ENCODE data around the gene BMAL1.

The BMAL1 gene

GRCh38 chr11:13290221-13290980 lies 12.8 kb downstream of the BMAL1 start:
- Histone ChIP-seq H3K4me3 (ENCODE audit: low read depth in 1 of 2, low read length in 2 of 2) (no peak overlapping the region), H3K9ac (ENCODE audit: low read depth in 1 of 2, low read length in 2 of 2) (no peak overlapping the region), H3K27me3 (ENCODE audit: control insufficient read depth in 1 of 2, insufficient read depth in 2 of 2, low read length in 2 of 2) (no peaks in the 10 kb centered on the region), H3K36me3 (ENCODE audit: control insufficient read depth in 1 of 2, insufficient read depth in 2 of 2, low read length in 2 of 2) (no peaks in the 10 kb centered on the region), H3K27ac (ENCODE audit: low read depth, low read length) (no peak overlapping the region), H3K4me1 (ENCODE audit: control insufficient read depth in 1 of 2, insufficient read depth in 2 of 2, low read length in 2 of 2) (peaks cover 9 to 27% of the 10 kb centered on the region in 2 donors), H3K9me3 (ENCODE audit: control insufficient read depth in 1 of 2, low read length in 2 of 2) (no peaks in the 10 kb centered on the region)

- Histone ChIP-seq H3K9me3 (ENCODE audit: control insufficient read depth in 1 of 2, low read length in 2 of 2) (no peaks in the 10 kb centered on the region), H3K9ac (ENCODE audit: low read depth in 1 of 2, low read length in 2 of 2) (no peak overlapping the region), H3K4me1 (ENCODE audit: control insufficient read depth in 1 of 2, insufficient read depth in 2 of 2, low read length in 2 of 2) (peaks cover 9 to 21% of the 10 kb centered on the region in 2 donors), H3K4me3 (ENCODE audit: low read depth in 1 of 2, low read length in 2 of 2) (no peak overlapping the region), H3K27ac (ENCODE audit: low read depth, low read length) (no peak overlapping the region), H3K27me3 (ENCODE audit: control insufficient read depth in 1 of 2, insufficient read depth in 2 of 2, low read length in 2 of 2) (no peaks in the 10 kb centered on the region), H3K36me3 (ENCODE audit: control insufficient read depth in 1 of 2, insufficient read depth in 2 of 2, low read length in 2 of 2) (no peaks in the 10 kb centered on the region)
These were observed 13.8 kb downstream of the BMAL1 start for GRCh38 chr11:13291361-13291760.

GRCh38 chr11:13291800-13292199 lies 14.2 kb downstream of the BMAL1 start:
- Histone ChIP-seq H3K9me3 (ENCODE audit: control insufficient read depth in 1 of 2, low read length in 2 of 2) (no peaks in the 10 kb centered on the region), H3K27ac (ENCODE audit: low read depth, low read length) (no peak overlapping the region), H3K4me3 (ENCODE audit: low read depth in 1 of 2, low read length in 2 of 2) (no peak overlapping the region), H3K4me1 (ENCODE audit: control insufficient read depth in 1 of 2, insufficient read depth in 2 of 2, low read length in 2 of 2) (peaks cover 5 to 17% of the 10 kb centered on the region in 2 donors), H3K27me3 (ENCODE audit: control insufficient read depth in 1 of 2, insufficient read depth in 2 of 2, low read length in 2 of 2) (no peaks in the 10 kb centered on the region), H3K9ac (ENCODE audit: low read depth in 1 of 2, low read length in 2 of 2) (no peak overlapping the region), H3K36me3 (ENCODE audit: control insufficient read depth in 1 of 2, insufficient read depth in 2 of 2, low read length in 2 of 2) (no peaks in the 10 kb centered on the region)

GRCh38 chr11:13292970-13293369 lies 15.4 kb downstream of the BMAL1 start:
- no peak overlapping the region for H3K27ac ChIP-seq (ENCODE audit: low read depth, low read length)
- H3K27me3 ChIP-seq (ENCODE audit: control insufficient read depth in 1 of 2, insufficient read depth in 2 of 2, low read length in 2 of 2): no peaks in the 10 kb centered on the region
- H3K4me3 ChIP-seq (ENCODE audit: low read depth in 1 of 2, low read length in 2 of 2): no peak overlapping the region
- no peak overlapping the region for H3K9ac ChIP-seq (ENCODE audit: low read depth in 1 of 2, low read length in 2 of 2)
- H3K36me3 ChIP-seq (ENCODE audit: control insufficient read depth in 1 of 2, insufficient read depth in 2 of 2, low read length in 2 of 2): no peaks in the 10 kb centered on the region
- no peaks in the 10 kb centered on the region for H3K9me3 ChIP-seq (ENCODE audit: control insufficient read depth in 1 of 2, low read length in 2 of 2)
- peaks cover 8 to 21% of the 10 kb centered on the region in 2 donors for H3K4me1 ChIP-seq (ENCODE audit: control insufficient read depth in 1 of 2, insufficient read depth in 2 of 2, low read length in 2 of 2)

GRCh38 chr11:13294178-13294577 lies 16.6 kb downstream of the BMAL1 start:
- no peaks in the 10 kb centered on the region for H3K27me3 ChIP-seq (ENCODE audit: control insufficient read depth in 1 of 2, insufficient read depth in 2 of 2, low read length in 2 of 2)
- no peaks in the 10 kb centered on the region for H3K36me3 ChIP-seq (ENCODE audit: control insufficient read depth in 1 of 2, insufficient read depth in 2 of 2, low read length in 2 of 2)
- H3K9ac ChIP-seq (ENCODE audit: low read depth in 1 of 2, low read length in 2 of 2): no peak overlapping the region
- H3K4me1 ChIP-seq (ENCODE audit: control insufficient read depth in 1 of 2, insufficient read depth in 2 of 2, low read length in 2 of 2): peaks cover 11 to 16% of the 10 kb centered on the region in 2 donors
- no peaks in the 10 kb centered on the region for H3K9me3 ChIP-seq (ENCODE audit: control insufficient read depth in 1 of 2, low read length in 2 of 2)
- H3K4me3 ChIP-seq (ENCODE audit: low read depth in 1 of 2, low read length in 2 of 2): no peak overlapping the region
- H3K27ac ChIP-seq (ENCODE audit: low read depth, low read length): no peak overlapping the region

GRCh38 chr11:13294771-13295579 lies 17.4 kb downstream of the BMAL1 start:
- Histone ChIP-seq H3K27me3 (ENCODE audit: control insufficient read depth in 1 of 2, insufficient read depth in 2 of 2, low read length in 2 of 2) (no peaks in the 10 kb centered on the region), H3K9me3 (ENCODE audit: control insufficient read depth in 1 of 2, low read length in 2 of 2) (no peaks in the 10 kb centered on the region), H3K36me3 (ENCODE audit: control insufficient read depth in 1 of 2, insufficient read depth in 2 of 2, low read length in 2 of 2) (no peaks in the 10 kb centered on the region), H3K4me1 (ENCODE audit: control insufficient read depth in 1 of 2, insufficient read depth in 2 of 2, low read length in 2 of 2) (peaks cover 11 to 16% of the 10 kb centered on the region in 2 donors), H3K4me3 (ENCODE audit: low read depth in 1 of 2, low read length in 2 of 2) (no peak overlapping the region), H3K9ac (ENCODE audit: low read depth in 1 of 2, low read length in 2 of 2) (no peak overlapping the region), H3K27ac (ENCODE audit: low read depth, low read length) (no peak overlapping the region)

GRCh38 chr11:13297308-13297916 lies 19.8 kb downstream of the BMAL1 start:
- Histone ChIP-seq H3K9me3 (ENCODE audit: control insufficient read depth in 1 of 2, low read length in 2 of 2) (no peaks in the 10 kb centered on the region), H3K36me3 (ENCODE audit: control insufficient read depth in 1 of 2, insufficient read depth in 2 of 2, low read length in 2 of 2) (no peaks in the 10 kb centered on the region), H3K27me3 (ENCODE audit: control insufficient read depth in 1 of 2, insufficient read depth in 2 of 2, low read length in 2 of 2) (no peaks in the 10 kb centered on the region), H3K4me3 (ENCODE audit: low read depth in 1 of 2, low read length in 2 of 2) (no peak overlapping the region), H3K9ac (ENCODE audit: low read depth in 1 of 2, low read length in 2 of 2) (no peak overlapping the region), H3K27ac (ENCODE audit: low read depth, low read length) (no peak overlapping the region), H3K4me1 (ENCODE audit: control insufficient read depth in 1 of 2, insufficient read depth in 2 of 2, low read length in 2 of 2) (peaks cover 11 to 16% of the 10 kb centered on the region in 2 donors)

GRCh38 chr11:13297917-13298356 lies 20.3 kb downstream of the BMAL1 start:
- Histone ChIP-seq H3K36me3 (ENCODE audit: control insufficient read depth in 1 of 2, insufficient read depth in 2 of 2, low read length in 2 of 2) (no peaks in the 10 kb centered on the region), H3K27me3 (ENCODE audit: control insufficient read depth in 1 of 2, insufficient read depth in 2 of 2, low read length in 2 of 2) (no peaks in the 10 kb centered on the region), H3K4me1 (ENCODE audit: control insufficient read depth in 1 of 2, insufficient read depth in 2 of 2, low read length in 2 of 2) (peaks cover 11 to 16% of the 10 kb centered on the region in 2 donors), H3K4me3 (ENCODE audit: low read depth in 1 of 2, low read length in 2 of 2) (no peak overlapping the region), H3K9ac (ENCODE audit: low read depth in 1 of 2, low read length in 2 of 2) (no peak overlapping the region), H3K9me3 (ENCODE audit: control insufficient read depth in 1 of 2, low read length in 2 of 2) (no peaks in the 10 kb centered on the region), H3K27ac (ENCODE audit: low read depth, low read length) (no peak overlapping the region)

- H3K4me3 ChIP-seq (ENCODE audit: low read depth in 1 of 2, low read length in 2 of 2): no peak overlapping the region
- H3K9ac ChIP-seq (ENCODE audit: low read depth in 1 of 2, low read length in 2 of 2): no peak overlapping the region
- no peaks in the 10 kb centered on the region for H3K36me3 ChIP-seq (ENCODE audit: control insufficient read depth in 1 of 2, insufficient read depth in 2 of 2, low read length in 2 of 2)
- no peak overlapping the region for H3K27ac ChIP-seq (ENCODE audit: low read depth, low read length)
- H3K4me1 ChIP-seq (ENCODE audit: control insufficient read depth in 1 of 2, insufficient read depth in 2 of 2, low read length in 2 of 2): peaks cover 11 to 16% of the 10 kb centered on the region in 2 donors
- H3K9me3 ChIP-seq (ENCODE audit: control insufficient read depth in 1 of 2, low read length in 2 of 2): no peaks in the 10 kb centered on the region
- no peaks in the 10 kb centered on the region for H3K27me3 ChIP-seq (ENCODE audit: control insufficient read depth in 1 of 2, insufficient read depth in 2 of 2, low read length in 2 of 2)
These were observed 21.2 kb downstream of the BMAL1 start for GRCh38 chr11:13298765-13299164.

GRCh38 chr11:13301522-13301921 lies 23.9 kb downstream of the BMAL1 start:
- H3K9me3 ChIP-seq (ENCODE audit: control insufficient read depth in 1 of 2, low read length in 2 of 2): no peaks in the 10 kb centered on the region
- H3K36me3 ChIP-seq (ENCODE audit: control insufficient read depth in 1 of 2, insufficient read depth in 2 of 2, low read length in 2 of 2): no peaks in the 10 kb centered on the region
- H3K9ac ChIP-seq (ENCODE audit: low read depth in 1 of 2, low read length in 2 of 2): no peak overlapping the region
- no peaks in the 10 kb centered on the region for H3K27me3 ChIP-seq (ENCODE audit: control insufficient read depth in 1 of 2, insufficient read depth in 2 of 2, low read length in 2 of 2)
- no peak overlapping the region for H3K27ac ChIP-seq (ENCODE audit: low read depth, low read length)
- H3K4me1 ChIP-seq (ENCODE audit: control insufficient read depth in 1 of 2, insufficient read depth in 2 of 2, low read length in 2 of 2): peaks cover 14 to 16% of the 10 kb centered on the region in 2 donors
- H3K4me3 ChIP-seq (ENCODE audit: low read depth in 1 of 2, low read length in 2 of 2): no peak overlapping the region

Data from duodenal mucosa (tissue), 2 donors.